NCI-H524 treated with DMSO at 0.1 percent for 48 hours (cell line): ENCODE measurements around the gene ABCA6.
"Not testable (repeated sequence)": the region's sequence is repeated elsewhere in the genome, so short reads cannot be mapped to it uniquely, and the experiment has no call there.

Experiments
- DNase-seq: peaks from one replicate; lab custom pipeline; 2025; lab: John Stamatoyannopoulos, UW

The ABCA6 gene

DNA sequence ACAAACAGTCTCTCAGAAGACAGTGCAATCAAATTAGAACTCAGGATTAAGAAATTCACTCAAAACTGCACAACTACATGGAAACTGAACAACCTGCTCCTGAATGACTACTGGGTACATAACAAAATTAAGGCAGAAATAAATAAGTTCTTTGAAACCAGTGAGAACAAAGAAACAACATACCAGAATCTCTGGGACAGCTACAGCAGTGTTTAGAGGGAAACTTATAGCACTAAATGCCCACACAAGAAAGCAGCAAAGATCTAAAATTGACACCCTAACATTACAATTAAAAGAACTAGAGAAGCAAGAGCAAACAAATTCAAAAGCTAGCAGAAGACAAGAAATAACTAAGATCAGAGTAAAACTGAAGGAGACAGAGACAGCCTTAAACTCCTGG is 68.3 kb downstream of the ABCA6 start:
- DNase-seq: not testable (repeated sequence)

DNA sequence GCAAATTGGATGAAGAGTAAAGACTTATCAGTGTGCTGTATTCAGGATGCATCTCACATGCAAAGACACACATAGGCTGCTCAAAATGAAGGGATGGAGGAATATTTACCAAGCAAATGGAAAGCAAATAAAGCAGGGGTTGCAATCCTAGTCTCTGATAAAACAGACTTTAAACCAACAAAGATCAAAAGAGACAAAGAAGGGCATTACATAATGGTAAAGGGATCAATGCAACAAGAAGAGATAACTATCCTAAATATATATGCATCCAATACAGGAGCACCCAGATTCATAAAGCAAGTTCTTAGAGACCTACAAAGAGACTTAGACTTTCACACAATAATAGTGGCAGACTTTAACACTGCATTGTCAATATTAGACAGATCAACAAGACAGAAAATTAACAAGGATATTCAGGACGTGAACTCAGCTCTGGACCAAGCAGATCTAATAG is 68.9 kb downstream of the ABCA6 start:
- not testable (repeated sequence) for DNase-seq

DNA sequence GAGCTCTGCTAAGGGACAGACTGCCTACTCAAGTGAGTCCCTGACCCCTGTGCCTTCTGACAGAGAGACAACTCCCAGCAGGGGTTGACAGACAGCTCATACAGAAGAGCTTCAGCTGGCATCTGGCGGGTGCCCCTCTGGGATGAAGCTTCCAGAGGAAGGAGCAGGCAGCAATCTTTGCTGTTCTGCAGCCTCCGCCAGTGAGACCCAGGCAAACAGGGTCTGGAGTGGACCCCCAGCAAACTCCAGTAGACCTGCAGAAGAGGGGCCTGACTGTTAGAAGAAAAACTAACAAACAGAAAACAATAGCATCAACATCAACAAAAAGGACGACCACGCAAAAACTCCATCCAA is 70.5 kb downstream of the ABCA6 start:
- not testable (repeated sequence) for DNase-seq

DNA sequence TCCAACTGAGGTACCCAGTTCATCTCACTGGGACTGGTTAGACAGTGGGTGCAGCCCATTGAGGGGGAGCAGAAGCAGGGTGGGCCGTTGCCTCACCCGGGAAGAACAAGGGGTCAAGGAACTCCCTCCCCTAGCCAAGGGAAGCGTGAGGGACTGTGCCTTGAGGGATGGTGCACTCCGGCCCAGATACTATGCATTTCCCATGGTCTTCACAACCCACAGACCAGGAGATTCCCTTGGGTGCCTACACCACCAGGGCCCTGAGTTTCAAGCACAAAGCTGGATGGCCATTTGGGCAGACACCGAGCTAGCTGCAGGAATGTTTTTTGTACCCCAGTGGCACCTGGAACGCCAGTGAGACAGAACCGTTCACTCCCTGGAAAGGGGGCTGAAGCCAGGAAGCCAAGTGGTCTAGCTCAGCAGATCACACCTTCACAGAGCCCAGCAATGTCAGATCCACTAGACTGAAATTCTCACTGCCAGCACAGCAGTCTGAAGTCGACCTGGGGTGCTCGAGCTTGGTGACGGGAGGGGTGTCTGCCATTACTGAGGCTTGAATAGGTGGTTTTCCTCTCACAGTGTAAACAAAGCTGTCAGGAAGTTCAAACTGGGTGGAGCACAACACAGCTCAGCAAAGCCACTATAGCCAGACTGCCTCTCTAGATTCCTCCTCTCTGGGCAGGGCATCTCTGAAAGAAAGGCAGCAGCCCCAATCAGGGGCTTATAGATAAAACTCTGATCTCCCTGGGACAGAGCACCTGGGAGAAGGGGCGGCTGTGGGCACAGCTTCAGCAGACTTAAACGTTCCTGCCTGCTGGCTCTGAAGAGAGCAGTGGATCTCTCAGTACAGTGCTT is 71.1 kb downstream of the ABCA6 start:
- DNase-seq: not testable (repeated sequence)

DNA sequence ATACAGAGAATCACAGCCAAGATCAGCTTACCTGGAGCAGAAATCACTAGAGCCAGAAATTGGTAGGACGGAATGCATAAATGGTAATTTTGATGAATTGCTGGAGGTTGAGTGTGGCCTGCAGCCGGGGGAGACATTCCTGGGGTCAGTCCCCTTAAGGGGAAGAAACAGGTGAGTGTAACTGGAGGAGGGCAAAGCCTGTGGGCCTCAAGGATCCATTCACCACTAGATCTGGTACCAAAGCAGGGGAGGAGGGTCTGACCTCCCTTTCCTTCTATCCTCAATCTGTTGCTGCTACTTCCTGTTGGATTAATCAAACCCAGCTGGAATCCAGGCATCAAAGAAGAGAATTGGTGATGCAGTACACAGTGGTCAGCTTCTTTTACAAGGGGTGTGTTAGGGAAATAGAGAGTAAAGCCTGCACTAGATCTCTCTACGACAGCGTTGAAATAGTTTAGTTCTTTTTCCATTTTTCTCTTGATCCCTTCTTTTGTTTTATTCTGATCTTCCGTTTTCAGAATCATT is 72.4 kb downstream of the ABCA6 start:
- no peak for DNase-seq

DNA sequence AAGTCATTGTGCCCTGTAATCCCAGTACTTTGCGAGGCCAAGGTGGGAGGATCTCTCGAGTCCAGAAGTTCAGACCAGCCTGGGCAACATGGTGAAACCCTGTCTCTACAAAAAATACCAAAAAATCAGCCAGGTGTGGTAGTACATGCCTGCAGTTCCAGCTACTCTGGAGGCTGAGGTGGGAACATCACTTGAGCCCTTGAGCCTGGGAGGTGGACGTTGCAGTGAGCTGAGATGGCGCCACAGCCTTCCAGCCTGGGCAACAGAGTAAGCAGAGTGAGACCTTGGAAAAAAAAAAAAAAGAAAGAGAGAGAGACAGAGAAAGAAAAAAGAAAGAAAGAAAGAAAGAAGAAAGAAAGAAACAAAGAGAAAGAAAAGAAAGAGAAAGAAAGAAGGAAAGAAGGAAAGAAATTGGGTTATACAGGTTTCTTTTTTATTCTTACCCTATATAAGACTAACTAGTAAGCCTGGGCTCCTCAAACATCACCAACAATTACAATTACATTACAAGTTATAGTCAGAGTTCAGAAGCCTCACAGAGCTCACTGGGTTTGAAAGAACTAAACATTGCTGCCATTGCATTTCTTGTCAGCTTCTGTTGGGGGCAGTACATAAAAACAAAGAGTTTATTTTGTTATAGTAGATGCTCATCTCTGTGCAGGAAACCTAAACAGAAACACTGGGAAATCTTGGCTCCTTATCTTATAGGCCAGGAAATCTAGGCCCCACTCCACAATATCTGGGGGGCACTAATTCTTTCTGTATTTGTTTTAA is 74.2 kb downstream of the ABCA6 start:
- DNase-seq: no peak

DNA sequence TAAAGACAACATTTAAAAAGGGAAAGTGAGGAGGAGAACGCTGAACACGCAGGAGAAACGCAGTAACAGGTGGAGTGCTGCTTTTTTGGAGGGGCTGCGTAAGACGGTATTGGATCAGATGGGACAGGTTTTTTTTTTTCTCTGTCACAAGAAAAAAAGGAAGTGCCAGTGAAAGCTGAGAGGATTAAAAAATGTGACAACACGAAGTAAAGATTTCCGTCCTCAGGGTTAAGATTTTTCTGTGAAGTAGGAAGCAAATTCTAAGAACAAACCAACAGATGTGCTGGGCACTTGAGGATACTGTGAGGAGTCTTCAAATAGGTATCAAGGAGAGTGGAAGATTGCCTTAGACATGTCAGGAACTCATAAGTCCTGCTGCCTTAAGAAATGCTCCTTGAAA is 75.2 kb downstream of the ABCA6 start:
- peak; percentile 90 for DNase-seq

DNA sequence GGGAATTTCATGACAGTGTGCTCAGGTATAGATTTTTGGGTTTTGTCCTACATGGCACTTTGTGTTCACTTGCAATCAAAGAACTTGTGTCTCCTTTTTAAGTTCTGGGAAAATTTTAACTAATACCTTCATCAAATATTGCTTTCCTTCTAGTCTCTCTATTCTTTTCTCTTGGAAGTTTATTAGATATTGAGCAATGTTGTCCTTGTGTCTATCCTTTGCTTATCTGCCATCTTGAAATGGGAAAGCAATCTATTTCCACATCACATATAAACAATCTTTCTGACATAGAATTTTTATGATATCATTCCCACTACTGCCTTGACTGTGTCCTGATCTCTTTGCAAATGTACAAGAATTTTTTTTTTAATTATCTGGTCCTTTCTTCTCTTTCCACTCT is 76.6 kb downstream of the ABCA6 start:
- no peak for DNase-seq

DNA sequence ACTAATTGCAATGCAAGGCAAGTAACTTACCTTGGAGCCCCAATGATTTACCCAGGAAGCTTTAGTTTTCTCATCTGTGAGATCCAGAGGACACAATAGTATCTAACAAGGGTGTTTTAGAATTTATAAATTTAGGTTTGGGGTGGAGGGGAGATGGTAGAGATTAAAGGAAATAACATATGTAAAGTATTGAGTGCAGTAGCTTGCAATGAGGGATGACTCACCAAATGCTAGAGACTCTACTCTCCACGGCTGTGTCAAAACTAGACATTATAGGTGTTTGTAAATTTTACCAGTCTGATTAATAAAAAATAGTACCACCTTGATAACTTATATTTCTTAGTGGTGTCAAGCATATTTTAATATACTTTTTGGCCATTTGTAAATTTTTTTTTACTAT is 77.2 kb downstream of the ABCA6 start:
- DNase-seq: no peak

DNA sequence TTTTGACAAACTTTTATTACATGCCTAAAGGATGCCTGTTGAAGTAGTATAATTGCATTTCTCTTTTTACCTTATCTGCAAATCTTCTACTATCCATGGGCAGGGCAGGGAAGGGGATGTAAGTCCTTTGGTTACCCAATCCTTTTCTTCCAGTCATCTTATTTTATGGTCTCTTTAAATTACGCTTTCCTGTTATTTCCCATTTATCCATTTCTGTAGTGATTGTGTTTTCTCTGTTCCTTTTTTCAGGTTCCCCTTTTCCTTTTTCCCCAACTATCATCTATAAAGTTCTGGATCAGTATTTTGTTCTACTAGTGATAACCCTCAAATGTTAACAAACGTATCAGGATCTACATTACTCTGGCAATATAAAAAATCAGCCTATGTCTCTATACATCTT is 77.7 kb downstream of the ABCA6 start:
- DNase-seq: no peak

DNA sequence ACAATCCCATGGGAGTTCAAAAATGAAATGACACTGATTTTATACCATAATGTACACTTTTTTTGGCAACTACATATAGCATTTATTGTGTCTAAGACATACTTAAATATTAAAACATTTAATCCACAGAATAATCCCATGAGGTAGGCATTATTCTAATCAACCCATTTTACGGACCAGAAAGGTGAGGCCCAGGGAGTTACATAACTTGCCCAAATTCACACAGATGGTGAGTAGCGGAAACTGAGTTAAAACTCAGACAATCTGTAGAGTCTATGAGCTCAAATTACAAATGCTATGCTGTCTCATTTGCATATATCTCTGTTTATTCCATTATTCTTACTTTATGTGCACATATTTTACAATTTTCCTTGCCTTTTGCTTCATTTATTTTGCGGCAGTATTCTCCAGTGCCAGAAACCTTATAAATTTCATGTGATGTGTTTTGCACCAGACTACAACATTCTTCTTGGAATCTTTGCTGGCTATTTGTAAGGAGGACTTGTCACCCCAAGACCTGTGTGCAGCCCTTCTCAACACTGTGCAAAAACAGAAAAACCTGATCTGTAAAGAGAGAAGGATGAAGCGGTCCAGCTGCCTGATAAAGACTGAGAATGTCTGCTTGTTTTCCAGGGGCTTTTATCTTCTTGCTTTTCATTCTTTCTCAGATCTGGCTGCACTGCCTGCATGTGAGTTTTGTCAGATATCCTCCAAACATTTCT is 78.7 kb downstream of the ABCA6 start:
- no peak for DNase-seq

DNA sequence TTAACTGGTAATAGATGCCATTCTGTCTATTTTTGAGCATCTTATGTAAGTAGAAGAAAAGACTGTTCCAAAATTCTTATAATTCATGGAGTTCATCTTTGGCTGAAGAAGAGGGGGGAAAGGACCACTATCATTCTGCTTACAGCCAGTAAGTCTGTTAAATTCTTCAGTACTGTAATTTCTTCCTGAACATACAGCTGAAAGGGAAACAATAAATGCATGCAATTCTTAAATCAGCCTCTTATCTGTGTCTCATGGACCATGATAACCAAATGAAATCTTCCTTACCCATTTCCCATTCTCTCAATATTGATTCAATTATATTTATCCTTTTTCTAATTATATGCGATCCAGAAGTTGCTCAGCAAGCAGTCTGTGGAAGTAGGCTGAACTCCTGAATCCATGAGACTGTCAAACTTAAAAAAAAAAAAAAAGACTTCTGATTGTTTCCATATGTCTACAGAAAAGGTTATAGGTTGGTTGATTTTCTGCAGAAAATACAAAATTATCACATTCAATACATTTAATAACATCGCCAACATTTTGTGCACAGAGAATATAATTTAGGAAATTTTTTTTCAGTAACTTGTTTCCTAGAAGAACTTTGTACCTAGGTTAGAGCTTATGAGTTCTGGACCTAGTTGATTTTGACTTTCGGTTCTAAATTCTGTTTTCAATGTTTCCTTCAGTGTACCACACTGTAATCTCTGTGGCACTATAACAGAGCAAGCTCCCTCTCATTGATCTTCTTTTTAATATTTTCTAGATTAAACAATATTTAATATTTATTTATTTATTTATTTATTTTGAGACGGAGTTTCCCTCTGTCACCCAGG is 79.8 kb downstream of the ABCA6 start:
- no peak for DNase-seq

DNA sequence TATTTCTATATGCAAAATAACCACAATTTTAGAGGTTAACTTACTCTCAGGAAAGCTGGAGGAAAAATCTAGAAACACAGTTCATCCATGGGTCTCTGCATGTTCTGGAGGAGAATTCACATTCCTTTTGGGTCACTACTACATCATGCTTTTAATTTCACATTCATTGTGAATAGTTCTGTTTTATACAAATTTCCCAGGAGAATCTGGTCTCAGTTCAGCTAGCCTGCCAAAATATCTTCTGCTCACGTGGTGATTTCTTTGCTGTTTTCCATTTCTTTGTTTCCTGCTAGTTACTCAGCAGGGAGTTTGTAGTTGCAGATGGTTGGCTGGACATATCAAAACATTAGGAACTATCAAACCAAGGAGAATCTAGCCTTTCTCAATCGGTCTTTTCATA is 80.9 kb downstream of the ABCA6 start, which contains the start of gene ABCA9:
ABCA9 (minus strand) TSS at position 106 of the 400 bp plus-strand sequence. CDS start 9,801 bp downstream, outside the sequence.
- DNase-seq: no peak

DNA sequence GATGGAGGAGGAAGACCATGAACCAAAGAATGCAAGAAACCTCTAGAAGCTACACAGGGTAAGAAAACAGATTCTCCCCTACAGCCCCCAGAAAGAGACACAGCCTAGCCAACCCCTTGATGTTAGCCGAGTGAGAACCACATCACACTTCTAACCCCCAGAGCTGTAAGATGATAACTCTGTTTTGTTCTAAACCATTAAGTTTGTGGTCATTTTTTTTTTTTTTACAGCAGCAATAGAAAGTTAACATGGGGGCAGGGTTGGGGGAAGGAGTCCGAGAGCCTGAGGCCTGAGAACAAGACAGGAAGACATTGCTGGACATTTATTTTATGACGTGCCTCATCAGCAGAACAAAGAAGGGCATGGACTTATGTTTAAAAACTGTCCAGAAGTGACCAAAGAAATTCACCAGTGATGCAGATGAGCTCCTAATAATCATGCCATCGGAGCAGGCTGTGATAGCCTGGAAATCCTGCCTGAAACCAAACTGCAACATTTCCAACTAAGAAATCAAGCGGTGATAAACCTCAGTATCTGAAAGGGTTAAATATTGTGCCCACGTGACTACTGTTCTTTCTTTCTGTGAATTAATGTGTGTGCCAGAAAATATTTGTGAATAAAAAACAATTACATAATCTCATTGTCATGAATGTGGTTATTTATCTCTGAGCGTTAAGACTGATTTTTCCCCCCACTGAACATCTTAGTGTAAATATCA is 82.1 kb downstream of the ABCA6 start:
- no peak for DNase-seq

DNA sequence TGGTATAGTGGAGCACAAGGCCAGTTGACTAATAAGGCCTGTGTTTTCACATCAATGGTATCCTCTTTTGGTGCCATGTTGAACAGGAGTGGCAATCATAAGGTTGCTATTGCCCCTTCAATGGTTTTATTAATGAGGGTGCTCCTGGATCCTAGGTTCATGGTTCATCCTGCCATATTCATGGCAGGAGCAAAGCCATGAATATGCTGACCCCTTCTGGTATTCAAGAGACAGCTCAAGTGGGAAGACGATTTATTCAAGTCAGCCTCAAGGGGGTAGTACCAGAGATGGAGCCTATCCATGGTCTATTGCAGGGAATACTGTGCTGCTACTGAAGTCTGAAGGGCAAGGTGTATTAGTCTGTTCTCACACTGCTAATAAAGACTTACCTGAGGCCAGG is 83.5 kb downstream of the ABCA6 start:
- no peak for DNase-seq

DNA sequence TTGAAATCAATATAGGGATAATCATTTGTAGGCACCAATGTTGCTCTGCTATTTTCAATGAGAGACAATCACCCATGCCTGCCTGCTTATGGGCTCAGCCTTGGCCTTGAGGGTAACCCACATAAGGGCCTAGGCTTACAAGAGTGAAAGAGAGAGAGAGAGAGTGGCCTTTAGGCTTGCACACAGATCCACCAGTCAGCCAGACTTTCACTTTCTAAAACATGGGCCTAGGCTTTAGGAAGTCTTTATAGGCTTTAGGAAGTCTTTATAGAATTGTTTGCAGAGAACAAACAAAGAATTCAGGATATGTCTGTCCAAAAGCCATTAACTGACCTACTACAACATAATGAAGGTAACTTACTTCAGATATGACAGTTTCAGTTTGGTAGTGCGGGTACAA is 84.4 kb downstream of the ABCA6 start:
- no peak for DNase-seq

DNA sequence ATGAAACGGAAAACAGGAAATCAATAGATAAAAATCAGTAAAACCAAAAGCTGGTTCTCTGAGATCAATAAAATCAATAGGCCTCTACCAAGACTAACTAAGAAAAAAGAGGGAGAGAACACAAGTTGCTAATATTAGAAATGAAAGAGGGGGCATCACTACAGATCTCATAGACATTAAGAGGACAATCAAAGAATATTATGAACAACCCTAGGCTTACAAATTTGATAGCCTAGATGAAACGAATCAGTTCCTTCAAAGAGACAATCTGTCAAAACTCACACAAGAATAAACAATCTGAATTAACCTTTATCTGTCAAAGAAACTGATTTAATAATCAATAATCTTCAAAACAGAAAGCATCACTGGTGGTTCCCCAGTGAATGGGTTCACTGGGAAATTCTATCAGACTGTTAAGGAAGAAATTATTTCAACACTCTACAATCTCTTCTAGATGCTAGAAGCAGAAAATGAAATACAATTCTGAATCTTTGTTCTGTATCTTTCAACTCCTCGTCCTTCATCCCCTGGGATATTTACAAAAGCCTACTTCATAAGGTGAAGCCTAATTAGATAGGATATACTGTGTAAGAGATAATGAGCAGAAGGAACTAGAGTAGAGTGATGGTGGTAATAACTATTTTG is 85.4 kb downstream of the ABCA6 start:
- no peak for DNase-seq

DNA sequence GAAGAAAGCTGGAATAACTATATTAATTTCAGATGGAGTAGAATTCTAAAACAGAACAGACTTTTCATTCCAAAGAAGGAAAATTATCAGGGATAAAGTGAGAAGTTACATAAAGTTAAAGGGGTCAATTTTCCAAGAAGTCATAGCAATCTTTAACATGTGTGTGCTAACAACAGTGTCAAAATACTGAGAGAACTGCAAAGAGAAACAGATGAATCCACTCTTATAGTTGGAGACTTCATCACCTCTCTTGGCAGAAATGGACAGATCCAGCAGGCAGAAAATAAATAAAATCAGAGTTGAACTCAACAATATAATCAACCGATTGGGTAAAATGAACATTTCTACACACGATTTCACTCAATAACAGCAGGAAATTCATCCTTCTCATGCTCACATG is 86.4 kb downstream of the ABCA6 start:
- DNase-seq: no peak

DNA sequence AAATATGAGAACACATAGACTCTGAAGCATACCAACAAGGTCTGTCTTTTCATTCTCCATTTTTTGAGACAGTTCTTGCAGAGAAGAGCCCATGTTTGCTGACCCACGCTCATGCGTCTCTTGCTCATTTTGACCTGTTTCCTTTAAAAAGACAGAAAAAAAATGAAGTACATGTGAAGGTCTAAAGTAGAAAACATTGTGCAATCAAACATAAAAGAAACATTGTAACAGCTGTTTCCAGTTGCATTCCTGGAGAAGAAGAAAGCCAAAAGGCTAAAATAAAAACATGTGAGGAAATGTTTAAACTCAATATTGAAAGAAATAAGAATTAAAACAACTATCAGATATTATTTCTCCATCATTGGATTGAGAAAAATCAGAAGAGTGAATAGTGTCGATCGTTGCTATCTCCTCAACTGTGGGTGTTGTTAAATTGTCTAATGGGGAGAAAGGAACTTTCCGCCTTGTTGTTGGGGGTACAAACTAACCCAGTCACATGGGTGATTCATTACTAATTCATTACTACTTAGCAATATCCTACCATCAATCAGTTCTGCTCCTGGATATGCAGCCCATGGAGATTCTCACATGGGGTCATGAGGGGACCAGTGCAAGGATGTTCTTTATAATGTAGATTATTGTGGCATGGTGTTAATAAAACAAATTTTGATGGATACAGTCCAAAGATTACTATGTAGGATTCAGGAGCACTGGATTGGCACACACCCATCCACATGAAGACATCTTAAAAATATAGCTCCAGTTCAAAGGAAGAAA is 90.5 kb downstream of the ABCA6 start:
- DNase-seq: no peak
